ENCODE results near the gene LBH.

The LBH gene

GRCh38 chr2:30217644-30218337, 13.5 kb upstream of the LBH start:
- no peak for DNase-seq

GRCh38 chr2:30218338-30218713, 13.0 kb upstream of the LBH start:
- DNase-seq: no peak

- no peak for DNase-seq
Measured at GRCh38 chr2:30218814-30219213, 12.5 kb upstream of the LBH start.

DNA sequence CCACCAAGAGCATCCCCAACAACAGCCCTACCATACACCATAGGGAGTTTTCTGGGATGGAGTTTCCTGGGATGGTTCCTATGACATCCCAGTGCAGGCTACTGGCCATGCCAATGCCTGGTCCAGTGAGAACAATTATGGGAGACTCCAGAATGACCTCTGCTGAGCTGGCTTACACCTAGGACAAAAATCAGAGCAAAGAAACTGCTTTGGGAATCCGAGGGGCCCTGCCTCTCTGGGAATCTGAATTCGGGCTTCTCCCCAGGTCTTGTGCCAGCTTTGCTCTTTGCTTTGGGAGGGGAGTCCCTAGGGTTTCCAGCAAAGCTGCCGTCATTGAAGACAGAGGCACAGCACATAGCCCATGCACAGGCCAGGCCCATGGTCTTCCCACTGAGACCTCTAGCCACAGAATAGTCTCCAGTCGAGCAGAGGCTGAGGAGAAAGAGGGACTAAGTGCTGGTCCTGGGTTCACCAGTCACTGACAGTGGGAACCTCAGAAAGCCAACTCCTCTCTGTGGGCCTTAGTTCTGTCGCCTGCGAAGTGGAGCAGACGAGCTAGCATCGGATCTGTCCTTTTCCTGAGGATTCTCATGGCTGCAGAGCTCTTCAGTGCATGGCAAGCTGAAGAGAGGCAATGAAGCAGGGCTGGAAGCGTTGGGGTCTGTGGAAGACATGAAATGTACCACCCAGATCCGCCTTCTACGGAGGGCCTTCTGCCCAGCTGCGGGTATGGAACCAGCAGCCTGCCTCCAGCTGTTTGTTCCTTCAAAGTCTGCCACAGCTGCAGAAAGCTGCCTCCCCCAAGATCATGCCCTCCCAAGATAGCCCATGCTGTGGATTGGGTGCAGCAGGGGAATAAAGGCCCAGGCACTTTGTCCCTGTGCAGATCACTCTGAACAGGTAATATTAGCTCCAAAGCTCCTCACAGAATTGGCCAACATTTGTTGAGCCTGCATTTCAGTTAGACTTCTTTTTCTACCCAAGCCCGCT, 11.2 kb upstream of the LBH start:
- DNase-seq: no peak

DNA sequence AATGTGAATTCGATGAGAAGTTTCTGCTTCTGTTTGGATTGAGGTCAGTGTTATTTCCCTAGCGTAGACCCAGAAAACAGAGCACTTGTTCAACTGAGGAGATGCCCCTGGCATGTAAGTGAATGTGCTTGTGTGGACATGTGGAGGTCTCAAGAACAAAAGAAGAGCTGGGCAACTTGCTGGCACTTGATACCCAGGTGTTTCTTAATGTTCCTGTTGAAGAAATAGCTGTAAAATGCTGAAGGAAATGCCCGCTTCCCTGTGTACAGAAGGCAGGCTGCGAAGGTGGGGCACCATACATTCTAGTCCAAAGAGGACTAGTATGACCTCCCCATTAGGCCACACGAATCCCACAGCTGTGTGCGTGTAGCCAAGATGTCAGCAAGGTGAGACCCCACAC, 9.8 kb upstream of the LBH start:
- no peak for DNase-seq

DNA sequence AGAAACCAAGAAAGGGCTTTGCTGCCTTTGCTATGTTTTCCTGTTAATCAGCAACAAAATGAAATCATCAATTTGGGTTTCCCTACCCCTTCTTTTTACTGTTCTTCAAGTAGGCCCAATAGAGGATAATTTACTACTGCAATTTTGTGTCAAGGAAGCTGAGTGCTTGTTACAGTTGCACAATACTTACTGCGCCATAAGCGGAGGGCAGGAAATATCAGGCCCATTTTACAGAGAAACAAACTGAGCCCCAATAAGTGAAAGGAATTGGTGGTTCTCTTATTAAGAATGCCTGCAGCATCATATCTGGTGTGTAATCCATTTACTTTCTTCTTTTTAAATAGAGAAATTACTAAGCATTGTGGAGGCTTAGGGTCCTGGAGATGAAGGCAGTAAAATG, 9.3 kb upstream of the LBH start:
- no peak for DNase-seq

DNA sequence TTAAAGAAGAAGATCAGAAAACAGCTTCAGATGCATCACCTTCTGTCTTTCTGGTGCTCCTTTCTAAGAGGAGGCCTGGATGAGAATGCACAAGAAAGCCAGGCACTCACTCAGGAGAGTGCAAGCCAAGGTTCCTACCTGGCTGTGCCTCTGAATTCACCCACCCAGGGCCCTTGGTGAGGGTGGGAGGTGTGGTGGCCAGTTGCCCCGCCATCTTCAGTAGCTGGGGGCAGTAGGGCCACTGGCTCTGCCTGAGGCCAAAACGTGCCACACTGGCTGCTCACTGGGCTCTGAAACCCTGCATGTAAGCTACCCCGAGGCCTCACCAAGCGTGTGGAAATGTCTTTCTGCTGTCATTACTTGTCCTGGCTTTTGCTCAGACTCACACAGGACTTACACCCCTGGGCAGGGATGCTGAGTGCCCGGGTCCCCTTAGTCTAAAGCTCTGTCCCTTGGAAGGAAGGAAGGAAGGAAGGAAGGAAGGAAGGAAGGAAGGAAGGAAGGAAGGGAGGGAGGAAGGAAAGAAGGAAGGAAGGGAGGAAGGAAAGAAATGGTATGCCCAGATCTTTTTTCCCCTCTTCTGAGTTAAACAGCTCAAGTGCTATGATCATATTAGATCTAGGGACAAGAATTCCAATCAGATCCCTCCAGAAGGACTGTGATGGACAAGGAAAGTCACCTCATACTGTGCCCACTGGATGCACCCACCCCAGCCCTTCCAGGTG, 8.5 kb upstream of the LBH start:
- DNase-seq: no peak

DNA sequence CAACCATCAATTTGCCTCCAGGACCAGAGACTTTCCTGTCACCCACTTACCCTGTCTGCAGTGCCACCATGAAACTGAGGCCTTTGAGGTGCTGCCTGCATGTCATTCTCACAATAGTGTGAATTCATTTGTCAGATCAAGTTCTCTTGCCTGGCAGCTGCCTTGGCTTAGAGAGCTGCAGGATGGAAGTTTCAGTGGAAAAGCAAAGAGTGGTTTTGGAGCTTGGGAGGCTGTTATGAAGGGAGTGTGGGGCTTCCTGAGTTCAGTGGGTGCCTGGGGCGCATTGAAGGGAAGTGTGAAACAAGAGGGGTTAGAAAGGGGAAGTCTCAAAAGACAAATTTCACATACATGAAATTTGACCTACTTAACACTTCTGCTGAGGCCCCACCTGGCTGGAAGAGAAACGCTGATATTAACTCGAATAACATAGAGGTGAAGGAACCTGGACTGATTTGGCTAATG, 7.9 kb upstream of the LBH start:
- no peak for DNase-seq

DNA sequence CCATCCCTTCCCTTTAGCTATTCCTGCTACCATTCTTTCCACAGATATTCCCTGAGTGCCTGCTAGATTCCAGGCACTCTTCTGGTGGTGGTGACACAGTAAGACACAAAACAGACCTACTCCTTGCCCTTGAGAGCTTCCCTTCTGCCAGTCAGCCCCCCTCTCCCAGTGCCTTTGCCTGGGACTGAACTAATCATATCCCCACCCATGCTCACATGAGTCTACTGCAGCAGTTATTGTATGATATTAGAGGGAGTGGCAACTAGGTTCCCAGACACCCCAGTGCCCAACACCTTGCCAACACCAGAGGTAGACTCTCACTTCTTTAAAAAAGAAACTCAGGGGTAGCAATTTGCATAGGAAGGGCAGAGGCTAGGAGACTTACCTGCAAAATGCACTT, 7.2 kb upstream of the LBH start:
- DNase-seq: no peak

DNA sequence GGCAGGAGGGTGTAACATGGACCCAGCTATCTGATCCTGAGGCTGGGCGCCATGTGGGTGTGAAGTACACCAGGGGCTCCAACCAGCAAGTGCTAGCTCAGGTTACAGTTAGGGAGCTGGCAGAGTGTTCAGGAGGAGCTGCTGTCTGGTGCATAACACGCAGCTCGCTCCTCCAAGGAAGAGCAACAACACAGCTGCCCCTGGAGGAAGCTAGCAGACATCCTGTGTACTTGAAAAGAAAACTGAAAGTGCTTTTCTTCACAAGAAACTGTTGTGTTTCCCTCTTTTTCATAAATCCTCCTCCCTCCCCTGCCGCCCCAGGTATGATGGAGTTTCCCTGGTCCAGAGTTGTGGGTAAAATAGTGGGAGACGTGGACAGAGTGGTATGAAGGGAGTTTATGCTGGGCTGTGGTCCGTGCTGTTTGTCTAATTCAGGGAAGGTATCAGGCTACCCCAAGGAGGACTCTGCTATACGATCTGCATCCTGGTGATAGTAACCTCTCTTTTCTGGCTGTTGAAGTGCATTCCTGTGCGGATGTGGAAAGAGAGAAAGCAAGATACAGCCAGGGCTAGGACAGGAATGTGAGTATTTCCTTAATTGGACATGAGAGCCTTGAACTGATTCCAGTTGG, 6.1 kb upstream of the LBH start:
- DNase-seq: no peak

DNA sequence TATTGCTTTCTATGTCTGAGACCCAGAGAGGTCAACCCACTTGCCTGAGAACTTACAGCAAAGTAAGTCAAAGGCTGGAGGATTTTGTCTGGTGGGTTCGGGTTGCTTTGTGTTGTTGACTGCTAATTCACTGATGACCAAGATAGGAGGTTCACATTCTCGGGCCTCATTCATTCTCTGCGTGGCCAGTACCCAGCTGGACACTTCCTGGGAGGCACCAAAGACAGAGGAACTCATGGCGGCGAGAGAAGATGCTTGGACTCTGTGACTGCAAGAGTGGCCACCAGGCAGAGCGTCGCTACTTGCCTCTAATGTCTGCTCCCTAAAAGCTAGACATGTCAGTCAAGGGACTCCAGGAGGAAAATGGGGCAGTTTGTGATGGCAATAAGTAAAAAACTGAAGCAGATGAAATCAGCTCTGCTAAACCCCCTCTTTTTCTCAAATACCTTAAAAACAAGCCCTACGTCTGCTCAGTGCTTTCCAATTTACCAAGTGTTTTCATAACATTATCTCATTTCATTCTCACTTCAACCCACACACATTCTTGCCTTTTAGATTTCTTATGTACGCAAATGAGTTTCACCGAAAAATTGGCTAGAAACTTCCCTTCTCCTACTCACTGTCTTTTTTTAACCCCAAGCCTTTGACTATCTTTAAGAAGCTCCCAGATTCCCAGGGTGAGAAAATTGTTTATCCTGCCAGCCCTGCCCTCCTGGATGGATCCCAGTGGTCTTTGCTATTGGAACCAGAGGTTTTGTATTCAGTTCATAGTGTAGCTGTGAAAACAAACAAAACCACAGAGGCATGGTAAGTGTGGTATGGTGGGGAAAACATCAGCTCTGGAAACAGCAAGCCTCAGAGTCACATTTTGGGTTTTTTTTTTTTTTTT, 4.9 kb upstream of the LBH start:
- no peak for DNase-seq

DNA sequence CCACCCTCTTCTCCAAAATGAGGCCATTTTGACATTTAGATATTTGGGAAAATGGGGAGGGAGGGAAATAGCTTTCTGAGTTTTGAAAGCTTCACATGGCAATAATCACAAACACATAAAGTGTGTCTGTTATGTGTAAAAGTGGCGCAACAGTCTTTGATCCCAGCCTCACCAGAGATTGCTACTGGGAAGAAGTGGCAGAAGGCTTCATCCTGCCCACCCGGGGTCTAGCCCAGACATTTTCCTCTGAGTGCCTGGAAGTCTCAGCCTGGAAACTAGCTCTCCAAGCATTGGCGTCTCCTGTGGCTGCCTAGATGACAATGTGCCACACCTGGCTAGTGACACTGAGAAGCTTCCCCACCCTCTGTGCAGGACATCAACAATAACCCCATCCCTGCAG, 1.7 kb upstream of the LBH start:
- no peak for DNase-seq

- DNase-seq: peak; percentile 33
Measured at GRCh38 chr2:30230497-30231211, 680 bp upstream of the LBH start.

DNA sequence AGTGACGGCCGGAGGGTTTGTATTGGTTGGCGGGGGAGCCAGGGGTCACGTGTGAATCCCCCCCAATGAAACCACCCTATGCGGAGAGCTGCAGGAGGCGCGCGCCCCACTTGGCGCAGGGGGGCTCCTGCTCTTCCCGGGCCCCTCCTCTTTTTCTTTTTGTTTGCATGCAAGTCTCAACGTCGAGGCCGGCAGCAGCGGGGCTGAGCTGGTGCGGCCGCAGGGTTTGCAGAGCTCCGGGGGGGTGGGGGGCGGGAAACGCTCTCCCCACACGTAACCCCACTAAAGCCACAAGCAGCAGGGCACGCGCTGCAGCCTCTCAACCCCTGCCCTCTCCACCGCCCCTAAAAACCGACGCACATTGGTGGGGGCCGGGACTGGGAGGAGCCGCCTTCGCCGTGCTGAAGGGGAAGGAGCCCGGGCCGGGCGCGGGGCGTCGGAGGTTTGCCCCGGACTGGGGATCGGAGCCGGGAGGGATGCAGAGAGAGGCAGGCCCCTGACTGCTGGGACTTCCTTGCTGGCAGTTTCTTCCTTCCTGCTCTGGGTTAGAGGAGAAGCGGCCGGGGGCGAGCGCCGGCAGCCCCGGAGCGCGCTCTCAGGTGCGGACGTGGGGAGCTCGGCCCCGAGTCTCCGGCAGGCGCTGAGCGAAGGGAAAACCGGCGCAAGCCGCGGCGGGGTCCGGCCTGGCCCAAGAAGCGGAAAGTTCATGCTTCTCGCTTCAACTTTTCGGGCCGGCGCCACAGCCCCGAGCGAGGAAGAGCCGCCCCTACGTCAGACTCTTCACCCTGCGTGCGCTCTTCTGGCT, 864 bp downstream of the LBH start:
- DNase-seq: peak; percentile 55

GRCh38 chr2:30232801-30233130, 1.4 kb downstream of the LBH start:
- no peak for DNase-seq

GRCh38 chr2:30233271-30234009, 2.1 kb downstream of the LBH start:
- no peak for DNase-seq

DNA sequence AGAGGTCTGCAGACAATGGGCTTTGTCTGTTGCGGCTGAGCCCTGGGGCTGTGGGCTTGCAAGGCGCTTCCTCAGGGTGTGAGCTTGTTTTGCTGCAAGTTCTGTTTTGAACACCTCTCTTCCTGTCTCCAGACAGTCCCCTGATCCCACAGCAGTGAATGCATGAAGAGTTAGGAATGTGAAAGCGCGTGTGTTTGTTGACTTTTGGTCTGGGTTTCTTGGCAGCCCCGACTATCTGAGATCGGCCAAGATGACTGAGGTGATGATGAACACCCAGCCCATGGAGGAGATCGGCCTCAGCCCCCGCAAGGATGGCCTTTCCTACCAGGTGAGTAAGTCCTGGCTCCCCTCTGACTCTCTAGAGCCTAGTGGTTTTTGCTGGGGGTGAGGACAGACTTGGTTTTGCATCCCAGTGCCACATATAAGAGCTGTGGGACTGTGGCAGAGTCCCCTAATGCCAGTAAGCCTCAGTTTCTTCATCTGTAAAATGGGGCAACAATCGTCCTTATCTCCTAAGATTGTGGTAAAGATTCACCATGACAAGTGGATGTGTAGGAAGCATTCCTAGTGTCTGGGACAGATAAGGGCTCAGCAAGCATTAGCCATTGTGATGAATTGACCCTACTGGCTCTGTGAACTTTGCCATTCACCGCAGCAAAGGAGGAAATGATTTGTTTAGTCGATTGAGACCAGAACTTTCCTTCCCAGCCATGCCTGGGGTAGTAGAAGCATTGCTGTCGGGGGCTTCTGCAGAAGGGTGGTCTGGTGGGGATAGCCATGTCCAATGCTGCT, 3.0 kb downstream of the LBH start:
- DNase-seq: no peak

- DNase-seq: peak; percentile 40
Measured at GRCh38 chr2:30235008-30235655, 3.8 kb downstream of the LBH start.
